GM18873 (cell line): ENCODE results near the gene MCF2L.

Experiments
- ATAC-seq: cut with Tn5 transposase; IDR thresholded peaks from one replicate; pipeline ENCODE4 v1.9.1; 2021; ENCODE audit warnings: mild to moderate bottlenecking, moderate library complexity, moderate number of reproducible peaks; ENCODE audit not compliant: unreplicated experiment, low FRiP score

The MCF2L gene

DNA sequence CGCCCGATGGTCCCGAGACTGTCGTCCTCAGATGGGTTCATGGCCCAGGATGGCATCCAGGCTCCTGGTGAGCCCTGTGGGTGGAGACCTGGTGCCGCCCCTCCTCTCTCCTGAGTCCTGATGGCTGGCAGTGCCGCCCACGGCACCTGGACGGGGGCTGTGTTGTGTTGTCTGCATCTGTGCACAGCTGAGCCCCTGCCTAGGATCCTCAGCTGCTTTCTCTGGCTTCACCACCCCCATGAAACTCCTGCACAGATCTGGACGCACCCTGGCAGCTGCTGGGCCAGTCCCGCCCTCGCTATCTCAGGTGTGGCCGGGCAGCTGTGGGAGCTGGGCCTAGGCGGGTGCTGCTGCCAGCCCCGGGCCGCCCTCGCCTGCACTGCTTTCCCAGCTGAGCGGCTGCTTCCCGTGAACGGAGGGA, 27.7 kb downstream of the MCF2L start:
- no peak for ATAC-seq

DNA sequence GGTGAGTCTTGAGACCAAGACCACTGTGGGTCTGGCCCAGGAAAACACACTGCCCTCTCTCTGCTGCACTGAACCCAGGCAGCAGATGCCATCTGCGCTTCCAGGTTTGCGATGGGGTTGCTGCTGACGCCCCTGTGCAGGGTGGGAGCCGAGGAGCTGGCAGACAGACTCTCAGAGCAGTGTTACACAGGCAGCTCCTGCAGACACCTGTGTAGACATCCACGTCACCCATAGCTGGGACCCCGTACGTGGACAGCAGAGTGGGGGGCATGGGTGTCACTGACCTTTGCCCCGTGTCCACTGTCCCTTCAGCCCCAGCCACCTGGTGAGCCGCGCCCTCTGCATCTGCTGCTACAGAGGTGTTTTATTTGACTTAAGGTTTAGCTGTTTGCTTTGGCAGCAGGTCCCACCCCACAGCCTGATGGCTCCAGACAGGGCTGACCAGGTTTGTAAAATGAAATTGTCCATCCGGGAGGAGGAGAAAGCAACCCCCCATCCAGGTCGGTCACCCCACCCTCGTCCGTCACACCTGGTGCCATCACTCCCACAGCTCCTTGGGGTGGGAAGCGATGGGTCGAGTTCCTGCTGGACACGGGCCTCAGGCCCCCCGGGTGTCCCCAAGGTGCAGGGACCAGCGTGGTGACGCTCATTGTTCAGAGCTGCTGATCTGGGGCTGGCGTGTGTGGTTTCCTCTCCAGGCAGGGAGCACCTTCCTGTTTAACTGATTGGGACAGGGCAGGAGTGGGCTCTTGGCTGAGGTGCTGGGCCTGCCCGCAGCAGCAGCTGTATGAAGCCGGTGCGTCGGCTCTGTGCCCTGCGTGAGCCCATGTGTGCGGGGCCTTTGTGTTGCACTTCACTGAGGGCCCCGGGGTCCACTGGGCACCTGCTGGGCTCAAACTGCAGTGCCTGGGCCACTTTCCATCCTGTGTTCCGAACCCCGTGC, 28.4 kb downstream of the MCF2L start:
- no peak for ATAC-seq

DNA sequence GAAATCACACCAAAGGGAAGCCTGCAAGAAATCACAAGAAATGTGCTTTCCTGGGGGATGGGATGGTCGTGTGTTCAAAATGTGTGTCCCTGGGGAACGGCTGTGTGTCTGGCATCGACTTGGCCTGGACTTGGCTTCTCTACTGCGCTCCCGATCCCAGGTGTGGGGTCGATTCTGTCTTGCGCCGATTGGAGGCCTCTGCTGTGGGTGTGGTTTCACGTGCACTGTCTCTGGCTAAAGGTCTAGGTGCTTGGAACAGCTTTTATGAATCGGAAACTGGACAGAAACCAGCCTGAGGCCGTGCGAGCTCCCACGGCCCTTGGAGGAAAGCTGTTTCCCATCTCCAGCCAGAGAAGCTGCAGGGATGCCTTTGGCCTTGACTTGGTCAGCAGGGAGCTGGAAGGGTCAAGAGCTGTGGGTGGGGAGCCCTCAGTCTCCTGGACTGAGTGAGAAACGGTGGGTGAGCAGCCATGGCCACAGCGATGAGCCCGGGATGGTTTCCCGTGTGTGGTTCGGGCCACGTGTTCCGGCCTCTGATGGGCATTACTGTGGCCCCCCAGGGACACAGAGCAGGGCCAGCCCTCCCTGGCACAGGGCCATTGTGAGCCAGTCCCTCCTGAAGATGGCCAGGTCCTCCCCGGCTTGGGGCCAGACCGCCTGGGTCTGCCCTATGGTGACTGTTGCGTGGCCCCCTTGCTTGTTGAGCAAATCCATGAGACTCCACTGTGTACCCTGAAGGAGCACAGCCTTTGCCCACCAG, 29.7 kb downstream of the MCF2L start:
- ATAC-seq = no peak

DNA sequence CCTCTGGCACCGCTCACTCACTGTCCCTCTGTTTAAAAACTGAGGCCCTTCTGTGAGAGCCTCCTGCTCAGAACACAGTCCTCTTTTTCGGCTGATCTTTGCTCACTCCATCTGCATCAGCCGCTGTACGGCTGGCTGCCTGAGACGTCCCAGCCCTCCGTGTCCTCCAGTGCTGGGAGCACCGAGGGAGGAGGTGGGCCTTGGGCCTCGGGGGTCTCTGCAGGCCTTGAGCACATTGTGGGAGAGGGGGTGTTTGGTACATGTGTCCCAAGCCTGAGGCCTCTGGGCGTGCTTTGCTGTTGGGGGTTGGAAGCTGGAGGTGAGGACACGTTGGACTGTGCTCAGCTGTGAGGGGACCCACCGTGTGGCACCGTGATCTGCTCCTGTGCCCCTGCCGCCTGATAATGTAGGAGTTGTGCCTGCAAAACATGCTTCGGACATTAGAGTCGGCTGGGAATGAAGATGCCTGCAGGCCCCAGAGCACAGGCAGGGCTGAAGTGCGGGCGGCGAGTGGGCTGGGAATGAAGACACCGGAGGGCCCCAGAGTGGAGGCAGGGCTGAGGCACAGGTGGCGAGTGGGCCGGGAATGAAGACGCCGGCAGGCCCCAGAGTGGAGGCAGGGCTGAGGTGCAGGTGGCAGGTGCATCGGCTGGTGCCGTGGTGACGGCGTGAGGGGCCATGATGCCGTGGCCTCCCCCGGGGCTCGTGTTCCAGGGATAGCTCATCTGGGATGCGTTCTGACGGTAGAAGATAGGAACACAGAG, 30.6 kb downstream of the MCF2L start:
- ATAC-seq = no peak

DNA sequence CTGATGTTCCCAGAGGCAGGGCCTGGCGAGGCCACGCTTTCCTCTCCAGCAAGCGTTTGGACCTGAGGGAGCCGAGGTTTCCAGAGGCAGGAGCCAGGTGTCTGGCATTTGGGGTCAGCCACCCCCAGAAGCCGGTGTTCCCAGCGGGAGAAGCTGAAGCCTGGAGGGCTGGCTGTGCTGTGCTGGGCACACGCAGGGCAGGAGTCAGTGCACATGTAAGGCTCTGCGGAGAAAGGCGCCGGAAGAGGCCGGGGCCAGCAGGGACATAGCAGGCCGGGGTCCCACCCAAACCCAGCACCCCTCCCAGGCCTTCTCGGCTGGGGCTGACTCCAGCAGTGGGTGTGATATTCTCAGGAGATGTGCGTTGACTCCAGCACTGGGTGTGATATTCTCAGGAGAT, 31.6 kb downstream of the MCF2L start:
- ATAC-seq = no peak

DNA sequence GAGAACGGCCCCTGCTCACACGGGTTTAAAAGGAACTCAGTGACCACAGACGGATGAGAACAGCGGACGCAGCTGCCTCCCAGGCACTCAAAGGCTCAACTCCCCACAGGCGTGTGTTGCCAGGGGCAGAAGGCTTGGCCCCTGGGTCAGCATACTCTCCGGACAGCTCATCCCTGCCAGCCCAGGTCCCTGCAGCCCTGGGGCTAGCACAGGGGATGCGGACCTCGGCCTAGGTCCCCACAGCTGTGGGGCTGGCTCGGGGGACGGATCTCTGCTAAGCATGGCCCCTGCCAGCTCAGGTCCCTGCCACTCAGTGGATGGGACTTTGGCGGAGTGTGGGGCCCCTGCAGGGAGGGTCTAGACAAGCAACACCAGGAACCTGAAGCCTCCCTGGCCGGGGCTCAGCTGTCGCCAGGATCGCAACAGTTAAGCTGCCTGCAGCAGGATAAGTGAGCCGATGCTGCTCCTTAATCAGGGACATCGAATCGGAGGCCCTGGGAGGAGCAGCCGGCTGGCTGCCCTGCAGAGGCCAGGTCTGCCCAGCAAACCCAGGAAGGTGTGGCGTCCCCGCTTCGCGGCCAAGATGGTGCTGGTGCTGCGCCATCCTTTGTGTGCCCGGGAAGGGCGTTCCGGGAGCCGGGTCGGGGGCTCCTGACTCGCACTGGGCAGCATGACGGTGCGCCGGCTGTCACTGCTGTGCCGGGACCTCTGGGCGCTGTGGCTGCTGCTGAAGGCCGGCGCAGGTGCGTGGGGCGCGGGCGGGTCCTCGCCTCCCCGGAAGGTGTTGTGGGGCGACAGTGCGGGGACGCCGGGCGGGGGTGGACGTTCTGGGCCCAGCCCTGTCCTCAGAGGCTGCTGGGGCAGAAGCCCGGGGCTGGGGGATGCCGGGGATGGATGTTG, 32.5 kb downstream of the MCF2L start:
- ATAC-seq = no peak

DNA sequence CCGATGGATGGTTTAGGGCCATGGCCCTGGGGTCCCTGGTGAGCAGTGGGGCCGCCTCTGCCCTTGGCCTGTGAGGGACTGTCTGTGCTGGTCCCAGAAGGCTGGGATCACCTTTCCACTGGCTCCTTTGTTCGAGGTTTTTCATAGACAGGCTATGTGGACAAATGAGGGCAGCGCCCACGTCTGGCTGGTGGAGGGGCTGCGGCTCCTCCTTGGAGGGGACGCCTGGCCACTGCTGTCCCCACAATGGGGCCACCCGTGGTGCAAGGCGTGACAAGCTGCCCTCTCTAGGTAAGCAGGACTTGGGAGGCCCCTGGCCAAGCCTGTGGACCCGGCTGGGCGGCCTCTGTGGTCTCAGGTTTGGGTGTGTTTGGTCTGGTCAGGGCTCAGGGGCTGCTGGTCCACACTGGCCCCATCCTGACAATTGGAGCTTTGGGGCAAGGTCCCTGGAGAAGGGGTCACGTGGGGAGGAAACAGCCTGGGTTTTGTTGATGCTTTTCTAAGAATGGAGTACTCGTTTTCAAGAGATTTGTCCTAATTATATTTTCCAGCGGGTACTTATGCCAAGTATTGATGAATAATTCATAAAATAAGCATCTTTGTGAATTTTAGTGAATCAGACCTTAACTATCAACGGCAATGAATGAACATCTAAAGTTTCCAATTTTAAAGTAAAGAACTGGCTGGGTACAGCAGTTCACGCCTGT, 33.3 kb downstream of the MCF2L start:
- no peak for ATAC-seq

DNA sequence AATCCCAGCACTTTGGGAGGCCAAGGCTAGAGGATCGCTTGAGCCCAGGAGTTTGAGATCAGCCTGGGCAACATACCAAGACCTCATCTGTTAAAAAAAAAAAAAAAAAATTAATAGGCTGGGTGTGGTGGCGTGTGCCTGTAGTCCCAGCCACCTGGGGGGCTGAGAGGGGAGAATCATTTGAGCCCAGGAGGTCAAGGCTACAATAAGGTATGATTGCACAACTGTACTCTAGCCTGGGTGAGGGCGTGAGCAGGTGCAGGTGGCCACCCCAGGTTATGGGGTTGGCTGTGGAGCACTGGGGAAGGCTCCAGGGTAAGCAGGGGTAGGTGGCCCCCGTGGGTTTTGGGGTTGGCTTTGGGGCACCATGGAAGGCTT, 33.9 kb downstream of the MCF2L start:
- no peak for ATAC-seq

DNA sequence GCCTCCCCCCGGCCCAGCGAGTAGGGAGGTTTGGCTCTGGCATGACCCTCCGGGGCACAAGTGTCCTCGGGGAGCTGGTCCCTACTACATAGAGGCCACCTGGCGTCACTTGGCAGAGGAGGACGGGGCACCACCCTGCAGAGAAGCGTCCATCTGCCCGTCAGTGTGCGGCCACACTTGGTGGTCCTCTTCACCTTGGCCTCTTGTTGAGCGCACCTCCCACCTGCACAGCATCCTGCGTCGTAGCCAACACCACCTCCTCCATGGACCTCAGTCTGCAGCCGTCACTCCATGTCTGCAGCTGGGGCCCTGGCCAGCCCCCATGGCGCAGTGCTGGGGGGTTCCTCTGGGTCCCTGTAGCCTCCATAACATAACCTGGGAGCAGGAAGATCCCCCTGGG, 35.1 kb downstream of the MCF2L start:
- ATAC-seq = no peak

DNA sequence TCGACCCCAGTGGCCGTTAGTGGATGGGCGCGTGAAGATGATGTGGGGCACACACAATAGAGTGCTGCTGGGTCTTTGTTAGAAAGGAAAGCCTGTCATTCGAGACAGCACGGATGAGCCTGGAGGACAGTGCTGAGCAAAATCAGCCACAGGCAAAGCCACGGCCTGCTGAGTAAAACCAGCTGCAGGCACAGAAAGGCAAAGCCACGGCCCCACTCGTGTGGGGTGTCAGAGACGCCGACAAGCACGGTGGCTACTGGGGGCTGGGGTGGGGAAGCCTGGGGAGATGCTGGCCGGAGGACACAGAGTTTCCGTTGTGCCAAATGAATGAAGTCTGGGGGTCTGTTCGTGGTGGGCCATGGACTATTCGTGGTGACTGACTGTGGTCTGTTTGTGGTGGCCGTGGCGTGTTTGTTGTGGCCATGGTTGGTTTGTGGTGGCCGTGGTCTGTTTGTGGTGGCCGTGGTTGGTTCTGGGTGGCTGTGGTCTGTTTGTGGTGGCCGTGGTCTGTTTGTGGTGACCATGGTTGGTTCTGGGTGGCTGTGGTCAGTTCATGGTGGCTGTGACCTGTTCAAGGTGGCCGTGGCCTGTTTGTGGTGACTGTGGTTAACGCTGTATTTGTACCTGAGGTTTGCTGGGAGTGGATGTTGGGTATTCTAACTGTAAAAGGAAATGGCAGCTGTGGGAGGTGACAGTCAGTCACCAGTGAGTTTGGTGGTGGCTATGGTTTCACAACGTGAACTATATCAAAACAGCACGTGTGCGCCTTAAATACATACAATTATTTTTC, 36.3 kb downstream of the MCF2L start:
- no peak for ATAC-seq

DNA sequence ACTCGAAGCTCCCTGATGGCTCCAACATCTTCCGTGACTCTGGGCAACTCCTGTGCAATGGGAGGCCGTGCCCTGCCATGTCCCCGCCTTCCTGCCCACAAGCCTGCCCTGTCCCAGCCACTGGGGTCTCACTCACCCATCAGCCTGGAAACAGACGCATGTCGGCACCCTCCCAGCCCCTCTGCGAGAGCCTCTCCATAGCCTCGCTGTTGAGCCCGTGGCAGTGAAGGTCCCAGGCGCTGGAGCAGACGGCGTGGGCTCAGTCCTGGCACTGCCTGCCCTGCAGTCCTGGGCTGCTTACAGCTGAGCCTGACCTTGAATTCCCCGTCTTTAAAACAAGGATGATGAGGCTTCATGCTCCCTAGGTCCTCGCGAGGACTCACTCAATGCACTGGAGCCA, 37.0 kb downstream of the MCF2L start:
- no peak for ATAC-seq

DNA sequence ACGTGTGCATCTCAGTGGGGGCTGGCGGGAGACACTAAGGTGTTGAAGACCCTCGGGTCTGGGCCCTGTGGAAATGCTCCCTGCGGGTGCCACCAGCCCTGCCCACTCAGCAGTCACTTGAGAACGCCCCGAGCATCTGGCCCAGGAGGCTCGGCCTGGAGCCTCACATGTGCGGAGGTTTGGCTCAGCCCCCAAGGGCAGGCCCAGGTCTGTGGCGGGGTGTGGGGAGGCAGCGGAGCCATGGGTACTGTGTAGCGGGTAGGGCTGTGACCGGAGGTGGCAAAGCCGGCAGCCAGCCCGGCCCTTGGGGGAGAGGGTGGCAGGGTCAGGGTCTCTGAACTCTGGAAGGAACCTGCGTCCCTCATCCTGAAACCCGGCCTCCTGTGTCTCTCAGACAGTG, 37.6 kb downstream of the MCF2L start:
- no peak for ATAC-seq

DNA sequence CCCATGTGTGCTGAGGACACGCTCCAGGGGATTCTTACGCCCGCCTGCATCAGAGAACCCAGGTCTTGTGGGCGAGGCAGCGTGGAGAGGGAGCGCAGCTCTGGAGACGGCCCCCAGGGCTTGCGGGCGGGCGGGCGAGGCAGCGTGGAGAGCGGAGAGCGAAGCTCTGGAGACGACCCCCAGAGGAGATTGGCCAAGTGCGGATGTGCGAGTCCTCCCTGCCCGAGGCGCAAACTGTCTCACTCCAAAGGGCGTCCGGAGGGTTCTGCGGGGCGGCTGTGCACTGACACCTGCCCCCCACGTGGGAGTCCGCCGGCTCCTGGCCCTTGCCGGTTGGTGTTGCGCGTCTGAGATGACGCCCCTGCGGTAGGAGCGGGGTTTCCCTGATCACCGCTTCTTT, 39.8 kb downstream of the MCF2L start:
- ATAC-seq = no peak

DNA sequence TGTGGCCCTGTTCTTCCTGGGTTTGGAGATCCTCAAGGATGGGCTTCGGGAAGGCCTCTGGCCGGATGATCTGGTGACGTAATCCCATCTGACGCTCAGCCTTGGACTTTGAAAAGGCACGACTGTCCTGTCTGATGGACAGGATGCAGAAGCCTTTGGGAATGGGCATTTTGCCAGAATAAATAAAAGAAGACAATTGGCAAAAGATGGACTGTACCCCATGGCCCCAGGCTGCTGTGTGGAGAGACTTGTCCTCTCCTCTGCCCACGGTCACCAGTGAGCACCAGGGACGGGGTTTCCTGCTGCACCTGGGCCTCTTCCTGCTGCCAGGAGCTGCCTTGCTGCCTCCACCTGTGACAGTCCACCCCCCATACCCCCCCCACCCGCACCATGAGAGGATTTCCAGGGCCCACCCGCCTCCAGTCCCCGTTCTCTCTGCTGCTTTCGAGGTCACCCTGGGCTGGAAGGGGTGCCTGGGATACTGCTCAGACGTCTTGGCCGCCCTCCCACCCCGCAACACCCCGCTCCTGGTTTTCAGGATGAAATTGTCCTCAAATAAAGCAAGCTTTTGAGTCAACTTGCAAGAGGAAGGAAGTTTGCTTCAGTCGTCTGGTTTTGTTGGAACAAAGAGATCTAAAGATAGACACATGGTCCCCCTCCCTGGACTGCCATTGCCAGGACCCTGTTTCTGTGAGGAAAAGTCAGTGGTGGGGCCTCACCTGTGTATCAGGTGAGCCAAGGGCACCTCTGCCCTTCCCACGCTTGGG, 40.9 kb downstream of the MCF2L start:
- ATAC-seq = no peak

DNA sequence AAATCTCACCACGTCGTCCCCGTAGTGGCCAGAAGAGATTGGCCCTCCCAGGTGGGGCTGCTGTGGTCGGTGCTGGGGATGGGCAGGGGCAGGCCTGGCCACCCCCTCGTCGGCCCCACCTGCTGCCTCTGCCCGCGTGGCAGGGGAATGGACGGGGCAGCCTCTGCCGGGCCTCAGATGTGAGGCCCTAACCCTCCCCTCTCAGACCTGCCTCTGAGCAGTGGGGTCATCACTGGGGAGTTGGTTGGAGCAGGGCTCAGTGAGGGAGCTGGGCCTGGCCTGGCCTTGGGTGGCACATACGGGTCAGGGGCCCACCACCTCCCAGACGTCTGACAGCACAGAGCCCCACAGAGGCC, 41.5 kb downstream of the MCF2L start:
- ATAC-seq = no peak

DNA sequence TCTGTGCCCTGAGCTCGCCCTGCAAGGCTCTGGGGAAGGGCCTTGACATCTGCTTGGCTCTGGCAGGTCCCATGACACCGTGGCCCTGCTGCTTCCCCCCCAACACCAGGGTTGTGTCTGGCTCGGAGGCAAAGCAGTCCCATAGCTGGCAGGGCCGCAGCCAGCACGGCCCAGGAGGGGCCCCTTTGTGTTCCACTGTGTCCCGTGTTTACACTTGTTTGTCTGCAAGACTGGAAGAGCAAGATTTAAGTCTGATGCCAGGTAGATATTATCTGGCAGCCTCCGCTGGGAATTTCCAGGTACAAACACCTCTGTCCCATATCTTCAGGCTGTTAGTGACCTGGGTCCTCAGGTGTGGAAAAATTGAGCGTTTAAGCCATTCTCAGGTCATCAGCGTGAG, 44.3 kb downstream of the MCF2L start:
- no peak for ATAC-seq

DNA sequence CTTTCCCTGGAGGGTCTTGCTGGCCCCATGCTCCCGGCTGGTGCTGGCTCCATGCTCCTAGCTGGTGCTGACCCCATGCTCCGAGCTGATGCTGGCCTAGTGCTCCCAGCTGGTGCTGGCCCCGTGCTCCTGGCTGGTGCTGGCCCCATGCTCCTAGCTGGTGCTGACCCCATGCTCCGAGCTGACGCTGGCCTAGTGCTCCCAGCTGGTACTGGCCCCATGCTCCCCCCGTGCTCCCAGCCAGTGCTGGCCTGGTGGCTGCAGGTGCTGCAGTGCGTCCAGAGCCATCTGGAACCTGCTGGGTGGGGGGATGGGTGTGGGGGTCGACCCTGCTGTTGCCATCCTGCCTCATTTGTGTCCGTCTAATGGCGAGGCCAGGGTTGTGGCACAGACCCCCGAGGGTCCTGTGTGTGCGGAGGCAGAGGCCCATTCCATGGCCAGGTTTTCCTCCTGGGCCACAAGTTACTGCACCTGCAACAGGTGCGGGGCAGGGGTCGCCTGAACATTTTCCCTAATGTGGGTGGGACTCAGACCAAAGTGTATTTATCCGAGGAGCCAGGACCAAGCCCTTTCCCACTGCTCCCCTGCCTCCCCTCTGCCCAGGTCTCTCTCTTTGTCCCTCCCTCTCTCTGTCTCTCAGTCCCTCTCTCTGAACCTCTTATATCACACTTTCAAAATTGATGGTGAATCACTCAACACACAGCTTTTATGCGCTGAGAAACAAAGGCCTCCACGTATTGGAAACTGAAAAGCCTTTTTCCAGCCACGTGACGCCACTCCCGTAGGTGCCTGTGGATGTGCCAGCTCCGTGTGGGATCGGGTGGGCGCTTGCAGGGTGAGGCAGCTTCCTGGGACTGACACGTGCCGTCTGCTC, 45.1 kb downstream of the MCF2L start:
- ATAC-seq = no peak
